HepG2 (cell line): ENCODE data around the gene PDE9A. TPM values are rescaled to one million over a fixed set of nuclear protein-coding genes. Genes with fewer than 3 reads are reported as not detected.

Experiments
- CBX1 ChIP-seq: IDR thresholded peaks from one replicate; pipeline ENCODE4 v1.6.1; 2016; ENCODE audit warnings: antibody characterized with exemption, low read depth
- EEA1 ChIP-seq: sonication (generic); formaldehyde crosslinking; IDR thresholded peaks from 2 replicates; pipeline ENCODE4 v1.5.1; 2020; ENCODE audit warnings: mild to moderate bottlenecking, missing genetic modification reagents, borderline replicate concordance
- GATAD1 ChIP-seq: IDR thresholded peaks from 2 replicates; pipeline ENCODE4 v1.6.1; 2016; ENCODE audit warnings: missing genetic modification reagents, missing compliant biosample characterization
- HMG20A ChIP-seq: IDR thresholded peaks from 2 replicates; pipeline ENCODE4 v1.6.1; 2016; ENCODE audit warnings: borderline replicate concordance
- MEF2D ChIP-seq: sonication (generic); formaldehyde crosslinking; IDR thresholded peaks from 2 replicates; pipeline ENCODE4 v1.5.1; 2020; ENCODE audit warnings: mild to moderate bottlenecking, missing genetic modification reagents
- MIXL1 ChIP-seq: IDR thresholded peaks from 2 replicates; pipeline ENCODE4 v1.6.1; 2016
- MTF2 ChIP-seq: sonication (generic); formaldehyde crosslinking; IDR thresholded peaks from 2 replicates; pipeline ENCODE4 v1.5.0; 2020; ENCODE audit warnings: missing genetic modification reagents, borderline replicate concordance
- NONO ChIP-seq, 2 experiments: fragments of 450-650 bp in 1 of 2; sonication (generic) in 1 of 2; formaldehyde crosslinking in 1 of 2; IDR thresholded peaks in 1 of 2; conservative IDR thresholded peaks in 1 of 2; 2 replicates each; pipeline versions ENCODE4 v1.6.1 to v1.8.0; 2017 to 2022; ENCODE audit warnings: mild to moderate bottlenecking in 1 of 2, missing genetic modification reagents in 1 of 2, moderate library complexity in 1 of 2
- POLR2G ChIP-seq: fragments of 200-400 bp; formaldehyde crosslinking; IDR thresholded peaks from 2 replicates; pipeline ENCODE4 v1.6.1; 2018; ENCODE audit warnings: mild to moderate bottlenecking, low read depth, low read length, moderate library complexity
- ZNF24 ChIP-seq: fragments of 450-650 bp; IDR thresholded peaks from 2 replicates; pipeline ENCODE4 v1.6.1; 2017; ENCODE audit warnings: antibody characterized with exemption, mild to moderate bottlenecking
- ZNF772 ChIP-seq: sonication (generic); formaldehyde crosslinking; IDR thresholded peaks from 2 replicates; pipeline ENCODE4 v1.5.0; 2020; ENCODE audit warnings: mild to moderate bottlenecking, missing genetic modification reagents
- ZZZ3 ChIP-seq: sonication (generic); formaldehyde crosslinking; IDR thresholded peaks from 2 replicates; pipeline ENCODE4 v1.4.0; 2020; ENCODE audit warnings: missing genetic modification reagents, mild to moderate bottlenecking, borderline replicate concordance
- polyA plus RNA-seq, 8 experiments: library from polyadenylated mRNA; depleted of rRNA in 3 of 8; stranded (reverse) in 7 of 8; unstranded in 1 of 8; fragments of >200 nt; fragmentation: Illumina TruSeq in 4 of 8; extraction: Trizol in 4 of 8; gene quantifications; 2 replicates each; pipeline versions ENCODE4 v1.2.1 to v1.2.3, GENCODE V29; 2011 to 2016; ENCODE audit warnings: low read depth in 4 of 8, missing spikeins in 1 of 8, mixed read lengths in 1 of 8; ENCODE audit not compliant: insufficient read depth in 1 of 8
- total RNA-seq, 5 experiments: library from RNA; depleted of rRNA; stranded (reverse); fragments of >200 nt; fragmentation: Illumina TruSeq; extraction: Trizol; gene quantifications; 2 replicates each; pipeline ENCODE4 v1.2.3, GENCODE V29; 2016; ENCODE audit warnings: low read depth in 1 of 5
- TF ChIP-seq, protein P1 (sequence below): sonication (generic); formaldehyde crosslinking; IDR thresholded peaks from 2 replicates; pipeline ENCODE4 v1.5.0; 2020; ENCODE audit warnings: mild to moderate bottlenecking, missing genetic modification reagents, borderline replicate concordance
- TF ChIP-seq, protein P2 (sequence below): sonication (generic); formaldehyde crosslinking; IDR thresholded peaks from 2 replicates; pipeline ENCODE4 v1.4.0; 2020; ENCODE audit warnings: missing genetic modification reagents, borderline replicate concordance
- TF ChIP-seq, protein P3 (sequence below): IDR thresholded peaks from 2 replicates; pipeline ENCODE4 v1.6.1; 2012; ENCODE audit warnings: inconsistent platforms
- TF ChIP-seq, protein P4 (sequence below): sonication (generic); formaldehyde crosslinking; IDR thresholded peaks from 2 replicates; pipeline ENCODE4 v1.8.1; 2022; ENCODE audit warnings: mild to moderate bottlenecking, missing genetic modification reagents

PDE9A gene
- total and polyA plus RNA-seq, 2 of the 13 experiments (the other 11 are each of a cell fraction or from before 2014, with no cell fraction given) = 4.6 to 19.7 TPM

DNA sequence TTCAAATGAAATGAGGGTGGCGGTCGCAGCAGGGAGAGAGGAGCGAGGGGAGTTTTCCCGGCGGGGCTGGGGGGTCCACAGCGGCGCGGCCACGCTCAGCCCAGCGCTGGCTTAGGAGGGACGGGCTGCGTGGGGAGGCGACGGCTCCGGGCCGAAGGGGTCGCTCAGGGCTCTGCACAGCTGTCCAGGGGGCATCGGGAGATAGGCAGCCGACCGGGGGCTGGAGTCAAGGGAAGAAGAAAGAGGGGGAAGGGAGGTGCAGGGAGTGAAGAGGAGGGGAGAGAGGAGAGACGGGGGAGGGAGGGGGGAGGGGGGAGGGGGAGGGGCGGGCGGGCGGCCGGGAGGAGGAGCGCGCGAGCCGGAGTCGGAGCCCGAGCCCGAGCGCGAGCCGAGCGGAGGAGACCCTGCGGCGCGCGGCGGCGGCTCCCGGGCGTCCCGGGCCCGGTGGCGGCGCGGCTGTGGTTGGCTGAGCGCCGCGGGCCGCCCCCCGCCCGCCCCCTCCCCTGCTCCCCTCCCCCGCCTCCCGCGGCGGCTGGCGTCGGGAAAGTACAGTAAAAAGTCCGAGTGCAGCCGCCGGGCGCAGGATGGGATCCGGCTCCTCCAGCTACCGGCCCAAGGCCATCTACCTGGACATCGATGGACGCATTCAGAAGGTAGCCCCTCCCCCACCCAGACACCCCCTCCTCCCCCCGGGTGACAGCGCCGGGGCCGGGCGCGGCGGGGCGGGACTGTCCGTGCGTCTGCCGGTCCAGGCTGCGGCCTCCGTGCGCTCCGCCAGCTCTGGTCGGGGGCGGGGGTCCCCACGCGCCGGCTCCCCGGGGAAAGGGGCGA is at the start of gene PDE9A (continued):
- no peak for TF ChIP-seq ZNF24
- TF ChIP-seq MEF2D = no peak
- no peak for TF ChIP-seq HMG20A (CRISPR knock-in tag)
- TF ChIP-seq MIXL1 = no peak
- TF ChIP-seq, protein P1, sequence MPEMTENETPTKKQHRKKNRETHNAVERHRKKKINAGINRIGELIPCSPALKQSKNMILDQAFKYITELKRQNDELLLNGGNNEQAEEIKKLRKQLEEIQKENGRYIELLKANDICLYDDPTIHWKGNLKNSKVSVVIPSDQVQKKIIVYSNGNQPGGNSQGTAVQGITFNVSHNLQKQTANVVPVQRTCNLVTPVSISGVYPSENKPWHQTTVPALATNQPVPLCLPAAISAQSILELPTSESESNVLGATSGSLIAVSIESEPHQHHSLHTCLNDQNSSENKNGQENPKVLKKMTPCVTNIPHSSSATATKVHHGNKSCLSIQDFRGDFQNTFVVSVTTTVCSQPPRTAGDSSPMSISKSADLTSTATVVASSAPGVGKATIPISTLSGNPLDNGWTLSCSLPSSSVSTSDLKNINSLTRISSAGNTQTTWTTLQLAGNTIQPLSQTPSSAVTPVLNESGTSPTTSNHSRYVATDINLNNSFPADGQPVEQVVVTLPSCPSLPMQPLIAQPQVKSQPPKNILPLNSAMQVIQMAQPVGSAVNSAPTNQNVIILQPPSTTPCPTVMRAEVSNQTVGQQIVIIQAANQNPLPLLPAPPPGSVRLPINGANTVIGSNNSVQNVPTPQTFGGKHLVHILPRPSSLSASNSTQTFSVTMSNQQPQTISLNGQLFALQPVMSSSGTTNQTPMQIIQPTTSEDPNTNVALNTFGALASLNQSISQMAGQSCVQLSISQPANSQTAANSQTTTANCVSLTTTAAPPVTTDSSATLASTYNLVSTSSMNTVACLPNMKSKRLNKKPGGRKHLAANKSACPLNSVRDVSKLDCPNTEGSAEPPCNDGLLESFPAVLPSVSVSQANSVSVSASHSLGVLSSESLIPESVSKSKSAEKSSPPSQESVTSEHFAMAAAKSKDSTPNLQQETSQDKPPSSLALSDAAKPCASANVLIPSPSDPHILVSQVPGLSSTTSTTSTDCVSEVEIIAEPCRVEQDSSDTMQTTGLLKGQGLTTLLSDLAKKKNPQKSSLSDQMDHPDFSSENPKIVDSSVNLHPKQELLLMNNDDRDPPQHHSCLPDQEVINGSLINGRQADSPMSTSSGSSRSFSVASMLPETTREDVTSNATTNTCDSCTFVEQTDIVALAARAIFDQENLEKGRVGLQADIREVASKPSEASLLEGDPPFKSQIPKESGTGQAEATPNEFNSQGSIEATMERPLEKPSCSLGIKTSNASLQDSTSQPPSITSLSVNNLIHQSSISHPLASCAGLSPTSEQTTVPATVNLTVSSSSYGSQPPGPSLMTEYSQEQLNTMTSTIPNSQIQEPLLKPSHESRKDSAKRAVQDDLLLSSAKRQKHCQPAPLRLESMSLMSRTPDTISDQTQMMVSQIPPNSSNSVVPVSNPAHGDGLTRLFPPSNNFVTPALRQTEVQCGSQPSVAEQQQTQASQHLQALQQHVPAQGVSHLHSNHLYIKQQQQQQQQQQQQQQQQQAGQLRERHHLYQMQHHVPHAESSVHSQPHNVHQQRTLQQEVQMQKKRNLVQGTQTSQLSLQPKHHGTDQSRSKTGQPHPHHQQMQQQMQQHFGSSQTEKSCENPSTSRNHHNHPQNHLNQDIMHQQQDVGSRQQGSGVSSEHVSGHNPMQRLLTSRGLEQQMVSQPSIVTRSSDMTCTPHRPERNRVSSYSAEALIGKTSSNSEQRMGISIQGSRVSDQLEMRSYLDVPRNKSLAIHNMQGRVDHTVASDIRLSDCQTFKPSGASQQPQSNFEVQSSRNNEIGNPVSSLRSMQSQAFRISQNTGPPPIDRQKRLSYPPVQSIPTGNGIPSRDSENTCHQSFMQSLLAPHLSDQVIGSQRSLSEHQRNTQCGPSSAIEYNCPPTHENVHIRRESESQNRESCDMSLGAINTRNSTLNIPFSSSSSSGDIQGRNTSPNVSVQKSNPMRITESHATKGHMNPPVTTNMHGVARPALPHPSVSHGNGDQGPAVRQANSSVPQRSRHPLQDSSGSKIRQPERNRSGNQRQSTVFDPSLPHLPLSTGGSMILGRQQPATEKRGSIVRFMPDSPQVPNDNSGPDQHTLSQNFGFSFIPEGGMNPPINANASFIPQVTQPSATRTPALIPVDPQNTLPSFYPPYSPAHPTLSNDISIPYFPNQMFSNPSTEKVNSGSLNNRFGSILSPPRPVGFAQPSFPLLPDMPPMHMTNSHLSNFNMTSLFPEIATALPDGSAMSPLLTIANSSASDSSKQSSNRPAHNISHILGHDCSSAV = no peak
- TF ChIP-seq MTF2 (CRISPR knock-in tag) = no peak
- TF ChIP-seq ZZZ3 (CRISPR knock-in tag) = no peak
- TF ChIP-seq GATAD1 (CRISPR knock-in tag) = no peak
- no peak for TF ChIP-seq ZNF772 (CRISPR knock-in tag)
- TF ChIP-seq CBX1 = no peak
- no peak for TF ChIP-seq POLR2G
- TF ChIP-seq NONO (IDR thresholded peaks at IDR 0.05) = no peak
- TF ChIP-seq NONO (CRISPR knock-in tag; conservative IDR thresholded peaks at IDR 0.05) = no peak
- TF ChIP-seq, protein P2, sequence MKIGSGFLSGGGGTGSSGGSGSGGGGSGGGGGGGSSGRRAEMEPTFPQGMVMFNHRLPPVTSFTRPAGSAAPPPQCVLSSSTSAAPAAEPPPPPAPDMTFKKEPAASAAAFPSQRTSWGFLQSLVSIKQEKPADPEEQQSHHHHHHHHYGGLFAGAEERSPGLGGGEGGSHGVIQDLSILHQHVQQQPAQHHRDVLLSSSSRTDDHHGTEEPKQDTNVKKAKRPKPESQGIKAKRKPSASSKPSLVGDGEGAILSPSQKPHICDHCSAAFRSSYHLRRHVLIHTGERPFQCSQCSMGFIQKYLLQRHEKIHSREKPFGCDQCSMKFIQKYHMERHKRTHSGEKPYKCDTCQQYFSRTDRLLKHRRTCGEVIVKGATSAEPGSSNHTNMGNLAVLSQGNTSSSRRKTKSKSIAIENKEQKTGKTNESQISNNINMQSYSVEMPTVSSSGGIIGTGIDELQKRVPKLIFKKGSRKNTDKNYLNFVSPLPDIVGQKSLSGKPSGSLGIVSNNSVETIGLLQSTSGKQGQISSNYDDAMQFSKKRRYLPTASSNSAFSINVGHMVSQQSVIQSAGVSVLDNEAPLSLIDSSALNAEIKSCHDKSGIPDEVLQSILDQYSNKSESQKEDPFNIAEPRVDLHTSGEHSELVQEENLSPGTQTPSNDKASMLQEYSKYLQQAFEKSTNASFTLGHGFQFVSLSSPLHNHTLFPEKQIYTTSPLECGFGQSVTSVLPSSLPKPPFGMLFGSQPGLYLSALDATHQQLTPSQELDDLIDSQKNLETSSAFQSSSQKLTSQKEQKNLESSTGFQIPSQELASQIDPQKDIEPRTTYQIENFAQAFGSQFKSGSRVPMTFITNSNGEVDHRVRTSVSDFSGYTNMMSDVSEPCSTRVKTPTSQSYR (CRISPR knock-in tag) = peak; percentile 62; the same call in 1 of the 2 replicates
- TF ChIP-seq, protein P3, sequence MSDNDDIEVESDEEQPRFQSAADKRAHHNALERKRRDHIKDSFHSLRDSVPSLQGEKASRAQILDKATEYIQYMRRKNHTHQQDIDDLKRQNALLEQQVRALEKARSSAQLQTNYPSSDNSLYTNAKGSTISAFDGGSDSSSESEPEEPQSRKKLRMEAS = peak; percentile 22; the same call in 1 of the 2 replicates
- no peak for TF ChIP-seq EEA1
- TF ChIP-seq, protein P4, sequence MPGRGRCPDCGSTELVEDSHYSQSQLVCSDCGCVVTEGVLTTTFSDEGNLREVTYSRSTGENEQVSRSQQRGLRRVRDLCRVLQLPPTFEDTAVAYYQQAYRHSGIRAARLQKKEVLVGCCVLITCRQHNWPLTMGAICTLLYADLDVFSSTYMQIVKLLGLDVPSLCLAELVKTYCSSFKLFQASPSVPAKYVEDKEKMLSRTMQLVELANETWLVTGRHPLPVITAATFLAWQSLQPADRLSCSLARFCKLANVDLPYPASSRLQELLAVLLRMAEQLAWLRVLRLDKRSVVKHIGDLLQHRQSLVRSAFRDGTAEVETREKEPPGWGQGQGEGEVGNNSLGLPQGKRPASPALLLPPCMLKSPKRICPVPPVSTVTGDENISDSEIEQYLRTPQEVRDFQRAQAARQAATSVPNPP (CRISPR knock-in tag) = no peak
